ENCODE results near the gene ACVR1B.

ACVR1B gene

GRCh38 chr12:51962737-51963136, 11.2 kb downstream of the ACVR1B start:
- Histone ChIP-seq H3K36me3 (ENCODE audit: control insufficient read depth, insufficient read depth, low read length) (peaks cover 3% of the 10 kb centered on the region), H3K4me3 (ENCODE audit: low read depth, low read length) (no peak overlapping the region), H3K9ac (ENCODE audit: low read depth, low read length) (no peak overlapping the region), H3K4me1 (ENCODE audit: control insufficient read depth, insufficient read depth, low read length) (no peaks in the 10 kb centered on the region), H3K9me3 (ENCODE audit: control insufficient read depth, insufficient read depth, low read length) (no peaks in the 10 kb centered on the region), H3K27me3 (ENCODE audit: control insufficient read depth, insufficient read depth, low read length) (no peaks in the 10 kb centered on the region)

- Histone ChIP-seq H3K27me3 (ENCODE audit: control insufficient read depth, insufficient read depth, low read length) (no peaks in the 10 kb centered on the region), H3K36me3 (ENCODE audit: control insufficient read depth, insufficient read depth, low read length) (peaks cover 3% of the 10 kb centered on the region), H3K9me3 (ENCODE audit: control insufficient read depth, insufficient read depth, low read length) (no peaks in the 10 kb centered on the region), H3K4me3 (ENCODE audit: low read depth, low read length) (no peak overlapping the region), H3K4me1 (ENCODE audit: control insufficient read depth, insufficient read depth, low read length) (no peaks in the 10 kb centered on the region), H3K9ac (ENCODE audit: low read depth, low read length) (no peak overlapping the region)
Measured at GRCh38 chr12:51963477-51963876, 12.0 kb downstream of the ACVR1B start.

DNA sequence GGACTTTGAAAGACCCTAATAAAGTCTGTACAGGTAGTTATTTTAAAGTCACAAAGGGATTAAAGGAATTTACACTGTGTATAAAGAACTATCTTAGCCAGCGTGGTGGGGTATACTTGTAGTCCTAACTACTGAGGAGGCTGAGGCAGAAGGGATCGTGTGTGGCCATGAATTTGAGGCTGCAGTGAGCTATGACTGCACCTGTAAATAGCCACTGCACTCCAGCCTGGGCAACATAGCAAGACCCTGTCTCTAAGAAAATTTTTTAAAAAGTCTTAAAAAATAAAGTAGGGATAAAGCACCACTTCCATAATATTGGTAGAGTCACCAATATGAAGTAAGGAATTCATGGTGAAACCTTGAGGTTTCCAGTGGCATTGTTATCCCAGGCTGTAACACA, 18.1 kb downstream of the ACVR1B start:
- Histone ChIP-seq H3K9ac (ENCODE audit: low read depth, low read length) (no peak overlapping the region), H3K4me1 (ENCODE audit: control insufficient read depth, insufficient read depth, low read length) (peaks cover 7% of the 10 kb centered on the region), H3K4me3 (ENCODE audit: low read depth, low read length) (no peak overlapping the region), H3K36me3 (ENCODE audit: control insufficient read depth, insufficient read depth, low read length) (no peaks in the 10 kb centered on the region), H3K27me3 (ENCODE audit: control insufficient read depth, insufficient read depth, low read length) (no peaks in the 10 kb centered on the region), H3K9me3 (ENCODE audit: control insufficient read depth, insufficient read depth, low read length) (no peaks in the 10 kb centered on the region)

GRCh38 chr12:51970904-51971646, 19.6 kb downstream of the ACVR1B start:
- Histone ChIP-seq H3K36me3 (ENCODE audit: control insufficient read depth, insufficient read depth, low read length) (peaks cover 5% of the 10 kb centered on the region), H3K9ac (ENCODE audit: low read depth, low read length) (no peak overlapping the region), H3K9me3 (ENCODE audit: control insufficient read depth, insufficient read depth, low read length) (no peaks in the 10 kb centered on the region), H3K4me1 (ENCODE audit: control insufficient read depth, insufficient read depth, low read length) (peaks cover 9% of the 10 kb centered on the region), H3K27me3 (ENCODE audit: control insufficient read depth, insufficient read depth, low read length) (no peaks in the 10 kb centered on the region), H3K4me3 (ENCODE audit: low read depth, low read length) (no peak overlapping the region)

- Histone ChIP-seq H3K9me3 (ENCODE audit: control insufficient read depth, insufficient read depth, low read length) (no peaks in the 10 kb centered on the region), H3K4me3 (ENCODE audit: low read depth, low read length) (no peak overlapping the region), H3K9ac (ENCODE audit: low read depth, low read length) (no peak overlapping the region), H3K36me3 (ENCODE audit: control insufficient read depth, insufficient read depth, low read length) (peaks cover 10% of the 10 kb centered on the region), H3K4me1 (ENCODE audit: control insufficient read depth, insufficient read depth, low read length) (peaks cover 9% of the 10 kb centered on the region), H3K27me3 (ENCODE audit: control insufficient read depth, insufficient read depth, low read length) (no peaks in the 10 kb centered on the region)
Measured at GRCh38 chr12:51971679-51972421, 20.4 kb downstream of the ACVR1B start.

DNA sequence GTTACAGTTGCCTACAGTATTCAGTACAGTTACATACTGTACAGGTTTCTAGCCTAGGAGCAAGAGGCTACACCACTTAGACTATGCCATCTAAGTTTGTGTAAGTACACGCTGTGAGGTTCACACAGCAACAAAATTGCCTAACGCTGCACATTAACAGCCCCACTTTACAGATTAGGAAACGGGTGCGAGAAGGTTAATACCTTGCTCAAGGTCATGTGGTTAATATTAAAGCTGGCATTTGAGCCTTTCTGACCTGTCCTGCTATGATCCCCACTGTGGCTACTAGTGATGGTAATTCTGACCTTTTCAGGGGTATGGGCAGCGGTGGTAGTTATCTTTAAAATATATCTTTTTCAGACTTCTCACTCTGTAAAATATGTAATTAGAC, 20.9 kb downstream of the ACVR1B start:
- H3K27me3 ChIP-seq (ENCODE audit: control insufficient read depth, insufficient read depth, low read length): no peaks in the 10 kb centered on the region
- H3K9ac ChIP-seq (ENCODE audit: low read depth, low read length): no peak overlapping the region
- H3K9me3 ChIP-seq (ENCODE audit: control insufficient read depth, insufficient read depth, low read length): no peaks in the 10 kb centered on the region
- H3K36me3 ChIP-seq (ENCODE audit: control insufficient read depth, insufficient read depth, low read length): peaks cover 10% of the 10 kb centered on the region
- no peak overlapping the region for H3K4me3 ChIP-seq (ENCODE audit: low read depth, low read length)
- H3K4me1 ChIP-seq (ENCODE audit: control insufficient read depth, insufficient read depth, low read length): peaks cover 9% of the 10 kb centered on the region

DNA sequence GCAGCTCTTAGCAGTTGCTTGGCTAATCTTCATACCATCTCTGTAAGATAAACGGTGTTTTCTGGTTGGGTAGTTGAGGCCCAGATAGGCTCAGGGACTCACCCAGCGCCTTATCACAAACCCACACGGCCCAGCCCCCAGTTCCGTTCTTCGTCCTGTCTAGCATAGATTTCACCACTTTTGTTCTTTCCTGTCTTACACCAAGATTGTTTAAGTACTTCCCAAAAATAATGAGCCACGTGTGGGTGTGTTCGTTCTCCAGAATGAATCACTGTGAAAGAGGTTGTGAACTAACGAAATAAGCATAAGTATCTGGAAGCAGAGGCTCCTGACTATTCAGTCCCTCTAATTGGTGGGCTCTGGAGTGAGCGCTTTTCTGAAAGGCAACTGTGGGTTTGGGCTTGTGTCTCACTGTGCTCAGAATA, 21.4 kb downstream of the ACVR1B start:
- peaks cover 9% of the 10 kb centered on the region for H3K4me1 ChIP-seq (ENCODE audit: control insufficient read depth, insufficient read depth, low read length)
- H3K9ac ChIP-seq (ENCODE audit: low read depth, low read length): no peak overlapping the region
- H3K36me3 ChIP-seq (ENCODE audit: control insufficient read depth, insufficient read depth, low read length): peaks cover 10% of the 10 kb centered on the region
- H3K27me3 ChIP-seq (ENCODE audit: control insufficient read depth, insufficient read depth, low read length): no peaks in the 10 kb centered on the region
- H3K9me3 ChIP-seq (ENCODE audit: control insufficient read depth, insufficient read depth, low read length): no peaks in the 10 kb centered on the region
- H3K4me3 ChIP-seq (ENCODE audit: low read depth, low read length): no peak overlapping the region

DNA sequence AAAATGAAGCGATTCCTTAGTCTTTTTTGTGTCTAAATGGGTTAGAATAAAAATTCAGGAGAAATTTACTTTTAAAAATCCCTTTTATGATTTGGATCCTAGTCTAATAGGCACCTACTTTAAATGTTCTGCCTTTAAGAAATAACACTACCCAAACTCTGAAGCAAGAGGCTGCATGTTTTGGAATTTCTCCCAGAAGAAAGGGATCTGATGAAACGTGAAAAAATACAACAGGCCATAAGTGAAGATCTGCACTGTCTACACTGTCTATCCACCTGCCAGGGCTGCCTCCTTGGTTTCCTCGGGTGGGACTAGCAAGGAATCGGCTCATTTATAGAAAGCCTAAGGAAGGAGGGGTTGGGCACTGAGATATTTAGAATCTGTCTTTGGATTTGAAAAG, 22.1 kb downstream of the ACVR1B start:
- H3K36me3 ChIP-seq (ENCODE audit: control insufficient read depth, insufficient read depth, low read length): peaks cover 10% of the 10 kb centered on the region
- no peaks in the 10 kb centered on the region for H3K27me3 ChIP-seq (ENCODE audit: control insufficient read depth, insufficient read depth, low read length)
- H3K9ac ChIP-seq (ENCODE audit: low read depth, low read length): no peak overlapping the region
- H3K4me1 ChIP-seq (ENCODE audit: control insufficient read depth, insufficient read depth, low read length): peaks cover 9% of the 10 kb centered on the region
- H3K4me3 ChIP-seq (ENCODE audit: low read depth, low read length): no peak overlapping the region
- no peaks in the 10 kb centered on the region for H3K9me3 ChIP-seq (ENCODE audit: control insufficient read depth, insufficient read depth, low read length)

GRCh38 chr12:51974646-51975045, 23.1 kb downstream of the ACVR1B start:
- Histone ChIP-seq H3K27me3 (ENCODE audit: control insufficient read depth, insufficient read depth, low read length) (no peaks in the 10 kb centered on the region), H3K4me1 (ENCODE audit: control insufficient read depth, insufficient read depth, low read length) (peaks cover 9% of the 10 kb centered on the region), H3K9ac (ENCODE audit: low read depth, low read length) (no peak overlapping the region)

GRCh38 chr12:51975196-51975595, 23.7 kb downstream of the ACVR1B start:
- Histone ChIP-seq H3K36me3 (ENCODE audit: control insufficient read depth, insufficient read depth, low read length) (peaks cover 10% of the 10 kb centered on the region), H3K9ac (ENCODE audit: low read depth, low read length) (no peak overlapping the region), H3K4me1 (ENCODE audit: control insufficient read depth, insufficient read depth, low read length) (peaks cover 9% of the 10 kb centered on the region), H3K27me3 (ENCODE audit: control insufficient read depth, insufficient read depth, low read length) (no peaks in the 10 kb centered on the region), H3K9me3 (ENCODE audit: control insufficient read depth, insufficient read depth, low read length) (no peaks in the 10 kb centered on the region), H3K4me3 (ENCODE audit: low read depth, low read length) (no peak overlapping the region)

More at GRCh38 chr12:51974646-51975045, 23.1 kb downstream of the ACVR1B start:
- H3K36me3 ChIP-seq (ENCODE audit: control insufficient read depth, insufficient read depth, low read length): peaks cover 10% of the 10 kb centered on the region
- H3K9me3 ChIP-seq (ENCODE audit: control insufficient read depth, insufficient read depth, low read length): no peaks in the 10 kb centered on the region
- no peak overlapping the region for H3K4me3 ChIP-seq (ENCODE audit: low read depth, low read length)

GRCh38 chr12:51976376-51977160, 25.1 kb downstream of the ACVR1B start:
- Histone ChIP-seq H3K36me3 (ENCODE audit: control insufficient read depth, insufficient read depth, low read length) (peaks cover 10% of the 10 kb centered on the region), H3K9ac (ENCODE audit: low read depth, low read length) (no peak overlapping the region), H3K27me3 (ENCODE audit: control insufficient read depth, insufficient read depth, low read length) (no peaks in the 10 kb centered on the region), H3K4me3 (ENCODE audit: low read depth, low read length) (no peak overlapping the region), H3K4me1 (ENCODE audit: control insufficient read depth, insufficient read depth, low read length) (peaks cover 4% of the 10 kb centered on the region), H3K9me3 (ENCODE audit: control insufficient read depth, insufficient read depth, low read length) (no peaks in the 10 kb centered on the region)

All from iPS-15b (cell line).